GM18499 (cell line): ENCODE results near the gene TMEM269.

ENCODE experiments used
- ATAC-seq: cut with Tn5 transposase; IDR thresholded peaks from one replicate; pipeline ENCODE4 v1.9.1; 2021; ENCODE audit warnings: moderate number of reproducible peaks; ENCODE audit not compliant: insufficient read depth, unreplicated experiment

Gene TMEM269, protein sequence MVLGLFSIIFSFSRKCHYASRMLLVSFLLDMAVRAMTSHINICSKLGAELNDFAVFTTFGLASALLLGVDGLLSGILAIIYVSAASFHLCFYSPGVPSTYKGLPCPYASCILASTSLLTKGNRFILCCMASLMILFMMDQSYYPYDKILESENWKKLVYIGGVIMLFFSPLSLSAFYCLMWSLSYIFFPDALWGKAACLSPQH

DNA sequence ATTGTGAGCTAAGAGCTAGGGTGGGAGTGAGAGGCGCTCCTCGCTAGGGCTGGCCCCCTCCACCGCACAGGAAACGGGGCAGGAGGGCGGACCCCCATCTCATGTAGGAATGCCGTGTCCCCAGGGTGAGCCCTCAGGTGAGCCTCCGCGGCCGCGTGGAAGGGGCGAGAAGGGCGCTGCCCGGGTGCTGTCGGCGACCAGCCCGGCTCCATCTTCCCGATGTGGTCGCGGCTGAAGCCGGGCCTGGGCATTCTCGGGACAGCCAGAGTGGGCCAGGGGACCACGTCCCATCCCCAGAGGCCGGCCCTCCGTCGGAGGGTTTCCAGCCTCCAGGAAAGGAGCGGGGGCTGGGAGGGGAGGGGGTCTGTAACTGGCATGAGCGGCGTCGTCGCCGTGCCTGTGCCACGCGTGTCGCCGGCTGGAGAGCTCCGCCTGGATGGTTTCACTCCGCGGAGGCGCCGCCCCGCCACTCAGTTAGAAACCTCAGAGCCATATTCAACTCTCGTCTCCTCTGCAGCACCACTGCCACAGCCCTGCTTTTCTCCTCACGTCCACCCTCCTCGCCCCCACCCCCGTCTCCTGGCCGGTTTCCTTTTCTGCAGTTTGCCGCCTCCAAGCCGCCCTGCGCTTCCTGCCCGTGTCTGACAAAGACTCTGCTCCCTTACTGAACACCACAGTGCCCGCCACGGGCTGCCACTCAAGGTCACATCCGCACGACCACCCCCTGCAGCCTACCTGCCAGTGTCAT is at the start of gene TMEM269:
Gene TMEM269 (plus strand): TSS at position 46 of the 748 bp plus-strand sequence. CDS start 4,903 bp downstream, outside the sequence.
- ATAC-seq = no peak

DNA sequence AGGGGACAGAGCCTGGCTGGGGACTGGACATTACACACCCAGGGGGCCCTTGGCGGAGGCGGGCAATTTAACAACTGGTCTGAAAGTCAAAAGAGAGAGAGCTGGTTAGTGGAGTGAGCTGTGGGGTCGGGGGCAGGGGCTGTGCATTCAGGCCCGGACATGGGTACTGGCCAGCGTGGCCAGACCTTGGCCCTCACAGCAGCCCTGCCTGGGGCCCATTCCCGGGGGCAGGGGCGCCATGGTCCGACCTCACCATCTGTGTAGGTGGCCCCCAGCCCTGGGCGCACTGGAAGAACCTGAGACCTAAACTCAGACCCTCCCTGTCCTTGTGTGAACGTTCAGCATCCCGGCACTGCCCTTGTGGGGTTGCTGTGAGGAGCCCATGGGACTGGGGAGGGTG is 49.7 kb upstream of the TMEM269 start:
- no peak for ATAC-seq

DNA sequence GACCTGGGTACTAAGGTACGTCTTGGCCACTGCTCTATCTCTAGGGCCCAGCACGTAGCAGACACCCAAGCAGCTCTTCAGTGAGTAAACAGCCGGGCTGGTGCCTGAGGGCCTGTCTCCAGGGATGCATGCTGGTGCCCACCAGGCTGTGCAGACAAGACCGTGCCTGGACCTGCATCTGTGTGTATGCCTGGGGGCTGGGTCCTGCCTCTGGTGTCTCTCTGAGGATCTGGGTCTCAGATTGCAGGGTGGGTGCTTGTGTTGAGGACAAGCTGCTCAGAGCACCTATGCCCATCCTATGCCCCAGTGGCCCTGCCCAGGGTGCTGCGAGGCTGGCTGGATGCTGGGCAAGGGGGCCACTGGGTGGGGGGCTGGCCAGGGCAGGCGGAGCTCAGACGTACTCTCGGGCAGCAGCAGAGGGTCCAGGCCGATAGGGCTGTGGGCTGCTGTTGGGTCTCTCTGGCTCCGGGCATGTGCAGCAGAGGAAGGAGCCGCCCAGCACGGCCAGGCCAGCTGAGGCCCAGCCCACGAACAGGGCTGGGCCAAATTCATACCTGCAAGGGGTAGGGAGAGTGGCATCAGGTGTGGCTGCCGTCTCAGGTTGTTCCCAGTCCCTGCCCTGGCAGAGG is 49.2 kb upstream of the TMEM269 start:
- no peak for ATAC-seq

DNA sequence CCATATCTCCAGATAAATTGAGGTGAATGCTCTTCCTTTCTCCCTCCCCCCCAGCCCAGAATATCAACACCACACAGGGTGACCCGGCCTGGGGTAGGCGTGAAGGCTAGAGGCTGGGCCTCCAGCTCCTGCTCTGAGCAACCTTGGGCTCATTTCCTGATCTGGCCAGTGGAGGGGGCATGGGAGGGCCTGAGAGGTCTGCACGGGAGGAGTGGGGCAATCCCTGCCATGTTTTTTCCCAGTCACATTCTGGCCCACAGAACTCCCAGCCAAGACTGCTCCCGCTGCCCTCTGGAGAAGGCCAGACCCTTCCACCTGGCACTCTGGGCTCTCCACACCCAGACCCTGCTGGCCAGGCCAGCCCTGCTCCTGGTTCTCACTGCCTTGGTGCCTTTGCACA is 48.6 kb upstream of the TMEM269 start:
- no peak for ATAC-seq

DNA sequence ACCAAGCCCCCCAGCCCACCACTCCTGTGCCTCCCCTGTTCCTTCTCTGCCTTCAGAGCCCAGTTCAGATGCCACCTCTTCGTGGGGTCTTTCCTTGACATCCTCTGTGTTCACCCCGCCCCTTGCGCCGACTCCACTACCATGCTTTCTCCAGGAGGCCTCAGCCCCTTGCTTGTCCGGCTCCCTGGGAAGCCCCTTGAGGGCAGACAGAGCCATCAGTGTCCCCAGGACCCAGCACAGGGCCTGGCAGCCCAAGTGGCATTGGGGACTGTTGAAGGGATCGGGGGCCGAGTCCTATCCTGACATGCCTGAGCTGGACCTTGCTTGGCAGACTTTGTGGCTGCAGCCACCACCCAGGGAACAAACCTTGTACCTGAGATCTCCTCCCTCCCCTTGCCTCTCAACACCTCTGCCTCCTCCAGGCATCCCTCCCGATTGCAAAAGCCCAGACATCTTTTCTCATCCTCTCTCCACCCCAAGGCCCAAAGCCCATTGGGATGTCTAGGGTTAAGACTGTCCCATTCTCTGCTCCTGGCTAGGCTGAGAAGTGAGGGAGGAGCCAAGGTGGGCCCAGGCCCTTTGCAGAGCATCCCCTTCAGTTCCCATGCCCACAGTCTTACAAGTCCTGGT is 48.1 kb upstream of the TMEM269 start:
- ATAC-seq = no peak

DNA sequence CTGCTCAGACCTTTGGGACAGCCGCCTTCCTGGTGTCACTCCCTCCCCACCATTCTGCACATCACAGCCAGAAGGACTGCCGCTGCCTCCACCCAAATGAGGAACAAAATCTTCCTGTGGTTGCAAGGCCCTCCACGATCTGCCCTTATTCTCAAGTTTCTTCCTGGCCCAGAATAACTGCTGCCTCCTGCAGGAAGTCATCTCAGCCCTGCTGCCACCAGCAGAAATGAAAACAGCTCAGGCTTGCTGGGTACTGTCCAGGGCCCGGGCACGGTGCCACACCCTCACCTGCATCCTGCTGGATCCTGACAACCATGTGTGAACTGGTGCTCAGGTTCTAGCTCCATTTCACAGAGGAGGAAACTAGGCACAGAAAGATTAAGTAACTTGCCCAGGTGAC is 47.5 kb upstream of the TMEM269 start:
- ATAC-seq = no peak

DNA sequence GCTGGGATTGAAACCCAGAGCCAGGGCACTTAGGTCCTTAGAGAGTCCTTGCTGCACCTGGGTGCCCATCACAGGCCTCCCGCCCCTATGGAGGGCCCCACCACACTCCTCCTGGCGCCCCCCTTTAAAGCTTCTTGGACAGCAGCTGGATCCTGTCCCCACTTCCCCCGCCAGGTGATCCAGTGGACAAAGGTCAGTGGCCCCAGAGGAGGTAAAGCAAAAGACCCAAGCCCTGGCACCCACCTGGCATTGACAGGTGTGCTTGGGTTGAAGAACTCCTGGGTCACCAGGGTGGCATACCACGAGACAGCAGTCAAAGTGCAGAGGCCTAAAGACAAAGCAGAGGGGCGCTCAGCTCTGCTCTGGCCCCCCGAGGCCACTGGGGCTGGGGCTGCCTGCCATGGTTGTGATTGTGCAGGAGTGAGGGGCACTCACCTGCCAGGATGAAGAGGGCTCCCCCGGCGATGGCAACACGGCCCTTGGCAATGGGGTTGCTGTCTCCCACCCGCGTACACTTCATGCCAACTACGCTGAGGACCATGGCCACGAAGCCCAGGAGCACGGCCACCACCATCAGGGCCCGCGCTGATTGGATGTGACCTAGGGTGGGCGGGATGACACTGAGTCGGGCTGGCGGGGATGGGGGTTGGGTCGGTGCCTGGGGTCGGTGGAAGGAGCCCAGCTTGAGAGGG is 46.7 kb upstream of the TMEM269 start:
- no peak for ATAC-seq

DNA sequence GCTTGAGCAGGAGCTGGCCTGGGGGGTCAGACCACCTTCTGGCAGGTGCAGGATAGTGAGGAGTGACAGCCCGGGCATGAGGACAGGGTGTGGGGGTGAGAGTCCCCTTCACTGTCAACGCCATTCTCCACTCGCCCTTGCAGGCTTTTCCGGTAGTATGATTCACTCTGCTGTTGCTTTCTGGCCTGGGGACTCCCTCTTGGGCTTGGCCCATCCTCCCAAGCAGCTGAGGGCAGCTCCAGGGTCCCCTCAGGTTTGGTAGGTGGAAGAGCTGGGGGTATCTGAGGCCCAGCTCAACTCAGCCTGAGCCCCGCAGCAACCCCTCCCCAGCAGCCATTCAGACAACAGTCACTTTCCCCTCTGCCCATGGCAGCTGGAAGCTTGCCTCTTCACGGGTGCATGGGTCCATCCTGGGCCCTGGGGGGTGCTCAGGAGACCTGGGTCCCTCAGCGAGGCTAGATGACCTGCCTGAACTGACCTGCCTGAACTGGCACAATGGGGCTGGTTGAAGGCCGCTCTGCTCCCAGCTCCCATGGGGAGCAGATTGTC is 46.0 kb upstream of the TMEM269 start:
- ATAC-seq = no peak

DNA sequence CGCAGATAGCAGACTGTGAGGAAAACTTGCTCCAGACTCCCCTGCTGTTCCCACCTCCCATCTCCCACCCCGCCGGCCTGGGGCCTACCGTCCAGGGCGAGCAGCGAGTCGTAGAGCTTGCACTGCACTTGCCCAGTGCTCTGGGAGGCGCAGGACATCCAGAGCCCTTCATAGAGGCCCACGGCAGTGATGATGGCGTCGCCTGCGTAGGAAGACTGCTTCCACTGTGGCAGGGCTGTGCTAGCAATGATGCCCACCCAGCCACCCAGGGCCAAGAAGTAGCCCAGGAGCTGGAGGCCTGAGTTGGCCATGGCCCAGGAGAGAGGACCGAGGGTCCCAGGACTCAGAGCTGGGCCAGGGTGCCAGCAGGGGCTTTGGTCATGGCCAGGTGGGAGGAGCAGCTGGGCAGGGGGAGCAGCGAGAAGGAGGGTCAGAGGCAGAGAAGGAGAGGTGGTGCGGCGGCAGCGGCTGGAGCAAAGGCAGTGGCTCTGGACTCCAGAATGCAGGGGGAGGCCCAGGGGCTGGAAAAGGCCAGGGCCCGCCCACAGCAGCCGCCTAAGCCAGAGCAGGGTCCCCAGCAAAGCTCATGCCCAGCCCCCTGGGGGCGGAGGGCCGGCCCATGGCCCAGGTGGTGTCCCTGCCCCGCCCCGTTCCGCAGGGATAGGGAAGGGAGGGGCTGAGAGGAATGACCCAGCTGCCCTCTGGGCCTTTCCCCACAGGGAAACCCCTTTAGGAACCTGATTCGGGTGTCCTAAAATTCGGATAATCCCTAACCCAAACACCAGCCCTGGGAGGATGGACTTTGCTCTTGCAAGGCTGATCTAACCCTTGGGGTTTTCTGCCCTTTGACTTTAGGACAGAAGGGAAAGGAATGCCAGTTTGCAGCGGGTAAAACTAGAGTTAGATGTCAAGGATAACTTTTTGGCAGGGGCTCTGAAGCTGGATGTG is 44.8 kb upstream of the TMEM269 start, which contains the start of gene CLDN19:
Gene CLDN19 (minus strand): TSS at position 484 of the 948 bp plus-strand sequence. CDS start 173 bp downstream, at position 311.
- ATAC-seq = no peak

DNA sequence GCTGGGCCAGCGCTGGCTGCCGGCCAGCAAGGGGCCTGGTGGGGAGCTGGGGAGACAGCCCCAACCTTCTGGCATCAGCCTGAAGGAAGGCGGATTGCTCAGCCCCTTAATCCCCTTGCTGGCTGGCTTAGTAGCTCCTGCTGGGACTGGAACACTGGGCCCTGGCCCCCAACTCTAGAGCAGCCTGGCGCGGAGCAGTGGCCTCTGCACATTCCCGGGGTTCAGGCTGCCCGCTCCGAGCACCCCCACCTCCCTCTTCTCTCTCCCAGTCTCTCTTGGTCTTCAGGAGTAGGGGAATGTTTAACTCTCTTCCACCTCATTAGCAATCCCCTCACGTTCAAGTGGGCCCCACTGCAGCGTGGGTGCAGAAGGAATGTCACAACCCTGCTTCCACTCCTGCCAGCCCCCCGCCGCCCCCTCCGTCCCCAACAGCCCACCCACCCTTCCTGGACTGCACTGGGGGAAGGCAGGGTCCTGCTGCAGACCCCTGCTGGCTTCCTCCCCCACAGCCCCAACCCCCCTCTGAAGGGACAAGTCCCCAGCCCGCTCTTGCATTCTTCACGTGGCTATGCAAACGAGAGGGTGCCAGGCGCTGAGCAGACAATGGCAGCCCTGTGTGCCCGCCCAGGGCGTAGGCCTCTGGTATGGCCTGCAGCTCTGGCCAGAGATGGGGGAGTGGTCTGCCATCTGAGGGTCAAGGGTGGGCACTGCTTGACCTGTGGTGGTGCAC is 43.8 kb upstream of the TMEM269 start:
- no peak for ATAC-seq

DNA sequence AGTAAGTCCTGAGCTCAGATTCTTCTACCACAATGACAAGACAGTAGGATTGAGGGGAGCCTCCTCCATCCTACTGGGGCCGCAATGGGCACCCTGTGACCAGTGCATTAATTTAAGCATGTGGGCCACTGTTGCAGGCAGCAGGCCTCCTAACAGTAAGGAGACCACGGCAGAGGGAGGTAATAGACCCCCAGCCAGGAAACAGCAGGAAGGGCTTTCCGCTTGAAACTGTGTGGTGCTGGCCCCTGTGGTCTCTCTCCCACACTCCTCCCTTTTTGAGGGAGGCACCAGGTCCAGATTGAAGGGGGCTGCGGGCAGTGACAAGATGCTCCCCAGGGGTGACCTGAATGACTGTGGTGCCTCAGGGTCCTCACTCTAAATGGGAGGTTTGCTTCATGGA is 43.1 kb upstream of the TMEM269 start:
- no peak for ATAC-seq

DNA sequence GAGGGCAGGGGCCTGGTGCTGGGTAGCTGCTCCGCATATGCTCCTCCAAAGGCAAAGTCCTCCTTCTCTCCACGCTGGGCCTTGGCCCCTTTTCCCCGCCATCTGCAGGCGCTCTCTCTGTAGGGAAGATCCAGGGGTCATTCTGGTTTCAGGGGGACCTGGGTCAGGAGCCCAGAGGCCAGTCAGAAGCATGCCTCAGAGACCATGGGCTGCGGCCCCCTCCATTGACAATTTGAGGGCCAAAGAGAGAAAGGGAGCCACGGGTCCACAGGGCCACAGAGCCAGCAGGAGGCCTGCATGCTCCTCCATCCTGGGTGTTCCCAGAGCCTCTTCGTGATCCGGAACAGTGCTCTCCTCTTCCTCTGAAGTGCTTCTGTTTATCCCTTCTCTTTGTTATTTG is 42.6 kb upstream of the TMEM269 start:
- no peak for ATAC-seq

DNA sequence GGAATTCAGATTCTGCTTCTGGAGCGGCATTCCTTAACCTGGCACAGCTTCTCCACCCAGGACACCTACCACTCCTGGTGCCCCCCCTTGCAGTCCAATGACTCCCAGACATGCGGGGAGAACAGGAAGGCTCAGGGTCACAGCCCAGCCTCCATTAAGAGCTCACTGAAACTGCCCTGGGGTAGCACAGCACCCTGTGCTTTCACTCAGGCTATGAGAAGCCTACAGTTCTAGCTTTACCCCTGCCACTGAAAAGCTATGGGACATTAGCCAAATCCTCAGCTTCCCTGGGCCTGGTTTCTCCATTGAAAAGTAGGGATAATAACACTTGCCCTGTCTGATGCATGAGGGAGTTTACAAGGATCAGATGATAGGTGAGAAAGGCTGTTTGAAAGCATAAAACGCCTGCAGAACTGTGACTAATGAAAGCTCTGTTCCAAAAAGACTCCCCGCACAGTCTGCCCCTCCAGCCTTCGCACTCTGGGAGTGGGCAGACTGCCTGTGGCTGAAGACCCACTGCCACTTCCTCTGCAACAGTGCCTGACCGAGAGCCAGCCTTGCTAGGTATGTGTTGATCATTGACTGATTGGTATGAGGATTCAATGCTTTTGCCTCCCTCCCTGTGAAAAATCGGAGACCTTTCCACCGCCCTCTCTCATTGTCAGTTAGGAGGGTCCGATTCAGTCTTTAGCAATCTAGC is 42.0 kb upstream of the TMEM269 start:
- no peak for ATAC-seq

DNA sequence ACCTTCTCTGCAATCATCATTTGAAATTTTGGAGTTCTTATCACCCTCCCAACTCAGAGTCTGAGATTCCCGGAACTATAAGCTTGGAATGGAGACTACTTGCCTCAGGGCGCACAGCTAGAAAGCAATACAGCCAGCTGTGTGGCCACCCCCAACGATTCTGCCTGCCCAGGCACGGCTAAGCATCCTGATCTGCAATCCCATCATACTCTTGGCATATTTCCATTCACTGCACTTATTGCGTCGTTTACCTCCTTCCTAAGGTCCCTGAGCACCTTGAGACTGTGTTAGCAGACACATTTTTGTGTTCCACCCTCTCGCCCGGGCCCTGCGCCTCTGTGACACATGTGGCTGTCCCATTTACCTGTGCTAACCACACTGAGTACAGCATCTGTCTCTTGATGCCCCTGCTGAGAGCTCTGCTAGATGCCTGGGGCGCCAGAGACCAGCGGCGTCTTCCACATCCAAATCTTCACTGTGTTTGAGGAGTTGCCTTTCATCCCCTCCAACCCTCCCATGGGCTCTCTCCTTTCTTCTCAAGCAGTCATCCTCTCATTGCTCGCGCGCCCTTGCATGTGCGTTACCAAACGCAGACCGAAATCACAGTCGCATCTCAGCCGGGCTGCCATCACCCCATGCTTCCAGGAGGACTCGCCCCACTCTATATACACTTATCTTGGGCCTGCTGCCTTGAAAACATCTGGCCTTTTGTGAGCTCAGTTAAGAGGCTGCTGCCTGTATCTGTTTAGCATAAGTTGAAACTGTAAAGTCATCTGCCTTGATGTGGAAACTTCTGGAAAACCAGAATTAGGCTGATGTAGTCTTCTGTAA is 41.3 kb upstream of the TMEM269 start:
- ATAC-seq = no peak

DNA sequence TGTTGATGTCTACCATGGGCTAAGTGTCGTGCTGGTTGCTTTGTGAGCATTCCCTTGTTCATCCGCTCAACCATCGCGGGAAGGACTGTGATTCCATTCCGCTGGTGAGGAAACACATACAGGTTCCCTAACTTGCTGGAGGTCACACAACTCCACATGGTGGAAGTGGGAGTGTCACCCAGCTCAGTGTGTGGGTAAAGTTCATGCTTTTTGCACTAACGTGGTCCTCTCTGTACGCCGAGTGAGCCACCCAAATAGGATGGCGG is 40.7 kb upstream of the TMEM269 start:
- ATAC-seq = no peak

DNA sequence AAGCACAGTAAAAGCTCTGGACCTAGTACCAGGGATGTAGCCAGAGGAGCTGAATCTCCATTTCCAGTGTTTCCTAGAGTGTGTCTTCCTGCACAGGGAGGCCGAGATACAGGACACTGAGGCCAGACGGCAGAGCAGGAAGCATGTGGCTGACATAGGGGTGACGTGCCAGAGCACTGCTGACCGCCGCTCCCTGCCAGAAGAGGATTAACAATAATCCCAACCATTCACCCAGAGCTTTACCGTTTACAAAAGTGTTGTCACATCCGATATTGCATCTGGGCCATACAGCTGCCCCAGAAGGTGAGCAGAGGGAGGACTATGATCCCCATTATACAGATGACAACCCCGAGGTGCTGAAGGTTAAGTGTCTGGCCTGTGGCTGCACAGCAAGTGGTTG is 38.9 kb upstream of the TMEM269 start:
- no peak for ATAC-seq

DNA sequence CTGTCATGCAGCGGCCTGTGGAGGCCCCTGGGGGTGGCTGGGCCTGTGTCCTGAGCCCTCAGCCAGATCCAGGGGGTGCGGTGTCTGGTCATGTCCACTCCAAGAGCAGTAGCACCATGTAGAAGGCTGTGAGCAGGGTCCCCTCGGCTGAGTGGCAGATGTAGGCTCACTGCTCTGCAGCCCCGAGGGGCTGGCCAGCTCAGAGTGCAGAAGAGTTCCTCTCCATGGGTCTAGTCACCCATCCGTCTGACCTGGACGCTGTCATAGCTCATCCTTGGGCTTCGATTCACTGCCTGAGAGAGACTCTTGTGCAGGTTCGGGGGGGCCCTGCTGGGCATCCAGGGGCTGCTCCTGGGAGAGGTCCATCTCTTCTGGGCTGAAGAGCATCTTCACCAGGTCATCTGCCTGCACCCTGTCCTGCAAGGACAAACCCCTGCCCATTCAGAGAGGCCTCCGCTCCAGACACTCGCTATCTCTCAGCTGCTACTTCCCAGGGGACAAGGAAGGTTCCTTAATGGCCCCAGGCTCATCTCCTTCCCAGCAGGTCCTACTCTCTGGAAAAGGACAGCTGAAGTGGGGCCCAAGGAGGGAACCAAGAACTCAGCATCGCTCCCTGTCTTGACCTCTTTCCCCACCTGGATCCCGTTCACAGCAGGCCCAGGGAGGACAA is 38.2 kb upstream of the TMEM269 start:
- no peak for ATAC-seq
